H1 (cell line): ENCODE results near the gene LYPD6. TPM values are rescaled to one million over a fixed set of nuclear protein-coding genes. Genes with fewer than 3 reads are reported as not detected.

ENCODE experiments used
- polyA plus RNA-seq, 7 experiments: library from polyadenylated mRNA; depleted of rRNA in 3 of 7; stranded (reverse) in 5 of 7; unstranded in 2 of 7; fragments of >200 nt in 5 of 7; fragments of 200-250 nt in 2 of 7; gene quantifications; 1 replicate in 5 of 7; 2 replicates in 1 of 7; 4 replicates in 1 of 7; pipeline versions ENCODE4 v1.2.1 to v1.2.3, GENCODE V29; 2011 to 2013; ENCODE audit warnings: missing spikeins in 2 of 7, mixed read lengths in 2 of 7
- total RNA-seq: library from RNA; stranded (reverse); fragmentation: NEBNext Ultra II Directional; extraction: Animal tissue kit (Norgen Biotek cat#: 25700); gene quantifications from 2 replicates; pipeline ENCODE4 v1.2.1, GENCODE V29; 2021
- TF ChIP-seq, protein P1 (sequence below): fragments of 300-600 bp; sonication (generic); IDR thresholded peaks from 2 replicates; pipeline ENCODE4 v1.7.1; 2012; ENCODE audit warnings: low read length, moderate library complexity, mild to moderate bottlenecking, inconsistent platforms; ENCODE audit not compliant: insufficient replicate concordance

LYPD6 gene
- total and polyA plus RNA-seq, 2 of the 8 experiments (the other 6 are each of a cell fraction or from before 2014, with no cell fraction given): 5.6 to 8.9 TPM

DNA sequence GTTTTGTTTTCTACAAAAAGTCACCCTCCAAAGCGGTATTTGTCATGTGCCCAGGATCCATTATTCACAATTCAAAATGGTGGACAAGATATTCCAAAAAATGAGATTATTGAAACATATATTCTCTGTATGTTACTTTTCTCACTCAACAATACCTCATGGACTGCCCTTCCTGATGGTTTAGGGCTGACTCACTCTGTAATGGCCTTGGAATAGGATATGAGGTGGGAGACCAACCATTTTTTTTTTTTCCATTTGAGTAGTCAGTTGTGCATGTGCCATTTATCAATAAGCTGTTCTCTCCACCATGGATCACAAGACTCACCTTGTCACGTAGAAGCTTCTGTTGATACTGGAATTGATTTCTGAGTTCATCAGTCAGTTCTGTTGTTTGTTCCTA, 64.5 kb downstream of the LYPD6 start (continued):
- TF ChIP-seq, protein P1, sequence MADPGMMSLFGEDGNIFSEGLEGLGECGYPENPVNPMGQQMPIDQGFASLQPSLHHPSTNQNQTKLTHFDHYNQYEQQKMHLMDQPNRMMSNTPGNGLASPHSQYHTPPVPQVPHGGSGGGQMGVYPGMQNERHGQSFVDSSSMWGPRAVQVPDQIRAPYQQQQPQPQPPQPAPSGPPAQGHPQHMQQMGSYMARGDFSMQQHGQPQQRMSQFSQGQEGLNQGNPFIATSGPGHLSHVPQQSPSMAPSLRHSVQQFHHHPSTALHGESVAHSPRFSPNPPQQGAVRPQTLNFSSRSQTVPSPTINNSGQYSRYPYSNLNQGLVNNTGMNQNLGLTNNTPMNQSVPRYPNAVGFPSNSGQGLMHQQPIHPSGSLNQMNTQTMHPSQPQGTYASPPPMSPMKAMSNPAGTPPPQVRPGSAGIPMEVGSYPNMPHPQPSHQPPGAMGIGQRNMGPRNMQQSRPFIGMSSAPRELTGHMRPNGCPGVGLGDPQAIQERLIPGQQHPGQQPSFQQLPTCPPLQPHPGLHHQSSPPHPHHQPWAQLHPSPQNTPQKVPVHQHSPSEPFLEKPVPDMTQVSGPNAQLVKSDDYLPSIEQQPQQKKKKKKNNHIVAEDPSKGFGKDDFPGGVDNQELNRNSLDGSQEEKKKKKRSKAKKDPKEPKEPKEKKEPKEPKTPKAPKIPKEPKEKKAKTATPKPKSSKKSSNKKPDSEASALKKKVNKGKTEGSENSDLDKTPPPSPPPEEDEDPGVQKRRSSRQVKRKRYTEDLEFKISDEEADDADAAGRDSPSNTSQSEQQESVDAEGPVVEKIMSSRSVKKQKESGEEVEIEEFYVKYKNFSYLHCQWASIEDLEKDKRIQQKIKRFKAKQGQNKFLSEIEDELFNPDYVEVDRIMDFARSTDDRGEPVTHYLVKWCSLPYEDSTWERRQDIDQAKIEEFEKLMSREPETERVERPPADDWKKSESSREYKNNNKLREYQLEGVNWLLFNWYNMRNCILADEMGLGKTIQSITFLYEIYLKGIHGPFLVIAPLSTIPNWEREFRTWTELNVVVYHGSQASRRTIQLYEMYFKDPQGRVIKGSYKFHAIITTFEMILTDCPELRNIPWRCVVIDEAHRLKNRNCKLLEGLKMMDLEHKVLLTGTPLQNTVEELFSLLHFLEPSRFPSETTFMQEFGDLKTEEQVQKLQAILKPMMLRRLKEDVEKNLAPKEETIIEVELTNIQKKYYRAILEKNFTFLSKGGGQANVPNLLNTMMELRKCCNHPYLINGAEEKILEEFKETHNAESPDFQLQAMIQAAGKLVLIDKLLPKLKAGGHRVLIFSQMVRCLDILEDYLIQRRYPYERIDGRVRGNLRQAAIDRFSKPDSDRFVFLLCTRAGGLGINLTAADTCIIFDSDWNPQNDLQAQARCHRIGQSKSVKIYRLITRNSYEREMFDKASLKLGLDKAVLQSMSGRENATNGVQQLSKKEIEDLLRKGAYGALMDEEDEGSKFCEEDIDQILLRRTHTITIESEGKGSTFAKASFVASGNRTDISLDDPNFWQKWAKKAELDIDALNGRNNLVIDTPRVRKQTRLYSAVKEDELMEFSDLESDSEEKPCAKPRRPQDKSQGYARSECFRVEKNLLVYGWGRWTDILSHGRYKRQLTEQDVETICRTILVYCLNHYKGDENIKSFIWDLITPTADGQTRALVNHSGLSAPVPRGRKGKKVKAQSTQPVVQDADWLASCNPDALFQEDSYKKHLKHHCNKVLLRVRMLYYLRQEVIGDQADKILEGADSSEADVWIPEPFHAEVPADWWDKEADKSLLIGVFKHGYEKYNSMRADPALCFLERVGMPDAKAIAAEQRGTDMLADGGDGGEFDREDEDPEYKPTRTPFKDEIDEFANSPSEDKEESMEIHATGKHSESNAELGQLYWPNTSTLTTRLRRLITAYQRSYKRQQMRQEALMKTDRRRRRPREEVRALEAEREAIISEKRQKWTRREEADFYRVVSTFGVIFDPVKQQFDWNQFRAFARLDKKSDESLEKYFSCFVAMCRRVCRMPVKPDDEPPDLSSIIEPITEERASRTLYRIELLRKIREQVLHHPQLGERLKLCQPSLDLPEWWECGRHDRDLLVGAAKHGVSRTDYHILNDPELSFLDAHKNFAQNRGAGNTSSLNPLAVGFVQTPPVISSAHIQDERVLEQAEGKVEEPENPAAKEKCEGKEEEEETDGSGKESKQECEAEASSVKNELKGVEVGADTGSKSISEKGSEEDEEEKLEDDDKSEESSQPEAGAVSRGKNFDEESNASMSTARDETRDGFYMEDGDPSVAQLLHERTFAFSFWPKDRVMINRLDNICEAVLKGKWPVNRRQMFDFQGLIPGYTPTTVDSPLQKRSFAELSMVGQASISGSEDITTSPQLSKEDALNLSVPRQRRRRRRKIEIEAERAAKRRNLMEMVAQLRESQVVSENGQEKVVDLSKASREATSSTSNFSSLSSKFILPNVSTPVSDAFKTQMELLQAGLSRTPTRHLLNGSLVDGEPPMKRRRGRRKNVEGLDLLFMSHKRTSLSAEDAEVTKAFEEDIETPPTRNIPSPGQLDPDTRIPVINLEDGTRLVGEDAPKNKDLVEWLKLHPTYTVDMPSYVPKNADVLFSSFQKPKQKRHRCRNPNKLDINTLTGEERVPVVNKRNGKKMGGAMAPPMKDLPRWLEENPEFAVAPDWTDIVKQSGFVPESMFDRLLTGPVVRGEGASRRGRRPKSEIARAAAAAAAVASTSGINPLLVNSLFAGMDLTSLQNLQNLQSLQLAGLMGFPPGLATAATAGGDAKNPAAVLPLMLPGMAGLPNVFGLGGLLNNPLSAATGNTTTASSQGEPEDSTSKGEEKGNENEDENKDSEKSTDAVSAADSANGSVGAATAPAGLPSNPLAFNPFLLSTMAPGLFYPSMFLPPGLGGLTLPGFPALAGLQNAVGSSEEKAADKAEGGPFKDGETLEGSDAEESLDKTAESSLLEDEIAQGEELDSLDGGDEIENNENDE: no peak
